PC-9 (cell line): ENCODE results near the gene PLXDC2. TPM values are rescaled to one million over a fixed set of nuclear protein-coding genes. Genes with fewer than 3 reads are reported as not detected.

Source experiments
- BruUV-seq: library from RNA; stranded (reverse); fragments of 400-500 nt; replicated peaks from 2 replicates; lab custom pipeline; 2021; lab: Mats Ljungman, UMichigan
- CTCF ChIA-PET: fragments of 300-600 bp; sonication (Branson Sonifier 250); formaldehyde crosslinking; loops from one replicate; lab custom pipeline; 2022; ENCODE audit warnings: antibody characterized with exemption; lab: Charles Lee
- POLR2A ChIA-PET: fragments of 300-600 bp; sonication (Branson Sonifier 250); formaldehyde crosslinking; loops from one replicate; lab custom pipeline; 2022; ENCODE audit warnings: antibody characterized with exemption; ENCODE audit not compliant: unreplicated experiment; lab: Charles Lee
- DNase-seq, 2 experiments: peaks; one replicate each; pipeline versions ENCODE4 v3.0.0 to v3.0.0-alpha.2; 2015 to 2022; ENCODE audit warnings: mixed read lengths in 1 of 2
- H2AFZ ChIP-seq: fragments of 200-600 bp; sonication (generic); 2 replicates; pipeline ENCODE4 v1.8.1; 2017; ENCODE audit warnings: antibody characterized with exemption
- H3F3A ChIP-seq: fragments of 200-600 bp; sonication (generic); 2 replicates; pipeline ENCODE4 v1.8.1; 2017; ENCODE audit warnings: antibody characterized with exemption, mild to moderate bottlenecking, low read depth; ENCODE audit not compliant: insufficient read depth
- H3K27ac ChIP-seq: fragments of 200-600 bp; sonication (generic); 2 replicates; pipeline ENCODE4 v1.6.1; 2016; ENCODE audit warnings: mixed run types
- H3K27me3 ChIP-seq: fragments of 200-600 bp; sonication (generic); 2 replicates; pipeline ENCODE4 v1.6.1; 2016; ENCODE audit warnings: low read depth, mixed run types; ENCODE audit not compliant: insufficient read depth
- H3K36me3 ChIP-seq: fragments of 200-600 bp; sonication (generic); 2 replicates; pipeline ENCODE4 v1.6.1; 2016; ENCODE audit warnings: low read depth, mixed run types
- H3K4me1 ChIP-seq: fragments of 200-600 bp; sonication (generic); replicated peaks from 2 replicates; pipeline ENCODE4 v1.6.1; 2016; ENCODE audit warnings: mixed run types; ENCODE audit not compliant: insufficient read depth
- H3K4me2 ChIP-seq: fragments of 200-600 bp; sonication (generic); 2 replicates; pipeline ENCODE4 v1.6.1; 2017; ENCODE audit warnings: mixed run types
- H3K4me3 ChIP-seq: fragments of 200-600 bp; sonication (generic); 2 replicates; pipeline ENCODE4 v1.6.1; 2016; ENCODE audit warnings: mixed run types
- H3K79me2 ChIP-seq: fragments of 200-600 bp; sonication (generic); 2 replicates; pipeline ENCODE4 v1.6.1; 2017; ENCODE audit warnings: low read depth, mixed run types
- H3K9me2 ChIP-seq: fragments of 200-600 bp; sonication (generic); 2 replicates; pipeline ENCODE4 v1.8.1; 2017; ENCODE audit warnings: mild to moderate bottlenecking; ENCODE audit not compliant: insufficient read depth
- H3K9me3 ChIP-seq: fragments of 200-600 bp; sonication (generic); 2 replicates; pipeline ENCODE4 v1.8.1; 2016; ENCODE audit warnings: low read depth; ENCODE audit not compliant: insufficient read depth
- H4K20me1 ChIP-seq: fragments of 200-600 bp; sonication (generic); 2 replicates; pipeline ENCODE4 v1.8.1; 2017; ENCODE audit not compliant: insufficient read depth
- EZH2 ChIP-seq: fragments of 200-600 bp; sonication (generic); IDR thresholded peaks from 2 replicates; pipeline ENCODE4 v1.8.0; 2017; ENCODE audit warnings: antibody characterized with exemption, low read depth
- intact Hi-C: fragments of 100-400 bp; cut with micrococcal nuclease; formaldehyde crosslinking; loops from one replicate; pipeline ENCODE4 v1.10.0; 2022; ENCODE audit not compliant: unreplicated experiment
- total RNA-seq: library from RNA; stranded (reverse); gene quantifications from 2 replicates; pipeline ENCODE4 v1.2.3, GENCODE V29; 2021
- TF ChIP-seq, protein P1 (sequence below): fragments of 200-600 bp; sonication (generic); conservative IDR thresholded peaks from 2 replicates; pipeline ENCODE4 v1.6.1; 2017; ENCODE audit warnings: mixed run types, antibody characterized with exemption, mild to moderate bottlenecking, moderate library complexity

The PLXDC2 gene
- total RNA-seq, 1 experiment from 2014 or later: not detected

DNA sequence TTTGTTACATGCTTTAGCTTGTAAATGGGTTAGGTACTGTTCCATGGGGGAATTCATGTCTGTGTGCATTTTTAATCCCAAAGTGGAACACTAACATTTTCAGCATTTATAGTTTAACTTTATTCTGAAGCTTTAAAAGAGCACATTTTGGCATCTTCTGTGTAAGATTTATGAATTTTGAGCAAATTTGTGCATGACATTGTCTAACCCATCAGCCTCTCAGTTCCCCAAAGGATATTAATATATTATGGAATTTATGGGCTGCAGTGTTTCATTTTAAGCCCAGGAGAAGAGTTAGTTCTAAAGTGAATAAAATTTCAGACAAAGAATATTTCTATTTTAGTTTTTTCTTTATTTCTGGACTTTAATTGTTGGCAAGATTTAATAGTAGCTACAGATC, 421.4 kb downstream of the PLXDC2 start:
- ChIA-PET CTCF (no interaction called here), POLR2A (no interaction called here)
- BruUV-seq: no TSS peak
- TF ChIP-seq, protein P1, sequence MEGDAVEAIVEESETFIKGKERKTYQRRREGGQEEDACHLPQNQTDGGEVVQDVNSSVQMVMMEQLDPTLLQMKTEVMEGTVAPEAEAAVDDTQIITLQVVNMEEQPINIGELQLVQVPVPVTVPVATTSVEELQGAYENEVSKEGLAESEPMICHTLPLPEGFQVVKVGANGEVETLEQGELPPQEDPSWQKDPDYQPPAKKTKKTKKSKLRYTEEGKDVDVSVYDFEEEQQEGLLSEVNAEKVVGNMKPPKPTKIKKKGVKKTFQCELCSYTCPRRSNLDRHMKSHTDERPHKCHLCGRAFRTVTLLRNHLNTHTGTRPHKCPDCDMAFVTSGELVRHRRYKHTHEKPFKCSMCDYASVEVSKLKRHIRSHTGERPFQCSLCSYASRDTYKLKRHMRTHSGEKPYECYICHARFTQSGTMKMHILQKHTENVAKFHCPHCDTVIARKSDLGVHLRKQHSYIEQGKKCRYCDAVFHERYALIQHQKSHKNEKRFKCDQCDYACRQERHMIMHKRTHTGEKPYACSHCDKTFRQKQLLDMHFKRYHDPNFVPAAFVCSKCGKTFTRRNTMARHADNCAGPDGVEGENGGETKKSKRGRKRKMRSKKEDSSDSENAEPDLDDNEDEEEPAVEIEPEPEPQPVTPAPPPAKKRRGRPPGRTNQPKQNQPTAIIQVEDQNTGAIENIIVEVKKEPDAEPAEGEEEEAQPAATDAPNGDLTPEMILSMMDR: no peak
- no peak for TF ChIP-seq EZH2
- Histone ChIP-seq H2AFZ (no peak overlapping the region), H3K79me2 (no peaks in the 10 kb centered on the region), H3K36me3 (no peaks in the 10 kb centered on the region), H3F3A (no peaks in the 10 kb centered on the region), H3K4me2 (no peak overlapping the region), H4K20me1 (no peaks in the 10 kb centered on the region), H3K9me2 (no peaks in the 10 kb centered on the region), H3K27ac (no peak overlapping the region), H3K27me3 (peaks cover 6% of the 10 kb centered on the region; the same call in 1 of the 2 replicates), H3K4me3 (no peak overlapping the region), H3K4me1 (no peaks in the 10 kb centered on the region), H3K9me3 (no peaks in the 10 kb centered on the region)
- intact Hi-C loops: no loop called here
- DNase-seq: no peak

DNA sequence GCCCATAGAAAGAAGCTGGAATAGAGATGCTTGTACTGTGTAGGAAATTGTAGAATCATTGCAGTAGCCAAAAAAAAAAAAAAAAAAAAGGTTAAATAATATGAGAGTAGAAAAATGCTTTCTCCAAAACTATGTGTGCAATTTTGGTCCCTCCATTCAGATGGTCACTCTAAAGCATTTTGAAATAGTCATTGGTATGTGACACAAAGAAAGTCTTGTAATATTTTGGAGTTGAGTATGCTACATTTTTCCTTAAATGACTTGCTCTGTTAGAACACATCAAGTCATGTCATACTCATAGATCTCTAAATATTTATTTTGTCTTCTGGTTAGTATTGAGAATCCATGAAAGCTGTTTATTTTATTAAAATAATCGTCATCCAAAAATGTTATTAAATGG, 424.4 kb downstream of the PLXDC2 start:
- Histone ChIP-seq H2AFZ (no peak overlapping the region), H3K9me3 (no peaks in the 10 kb centered on the region), H3K4me3 (no peak overlapping the region), H3K27ac (no peak overlapping the region), H3K4me1 (no peaks in the 10 kb centered on the region), H3K4me2 (no peak overlapping the region), H3K79me2 (no peaks in the 10 kb centered on the region), H3K36me3 (no peaks in the 10 kb centered on the region), H4K20me1 (no peaks in the 10 kb centered on the region), H3K9me2 (no peaks in the 10 kb centered on the region), H3F3A (no peaks in the 10 kb centered on the region), H3K27me3 (no peaks in the 10 kb centered on the region; the same call in 1 of the 2 replicates)
- intact Hi-C loops: no loop called here
- DNase-seq: no peak
- CTCF ChIA-PET: no interaction called here
- BruUV-seq: no TSS peak
- TF ChIP-seq, protein P1: no peak
- no peak for TF ChIP-seq EZH2
- POLR2A ChIA-PET: no interaction called here

DNA sequence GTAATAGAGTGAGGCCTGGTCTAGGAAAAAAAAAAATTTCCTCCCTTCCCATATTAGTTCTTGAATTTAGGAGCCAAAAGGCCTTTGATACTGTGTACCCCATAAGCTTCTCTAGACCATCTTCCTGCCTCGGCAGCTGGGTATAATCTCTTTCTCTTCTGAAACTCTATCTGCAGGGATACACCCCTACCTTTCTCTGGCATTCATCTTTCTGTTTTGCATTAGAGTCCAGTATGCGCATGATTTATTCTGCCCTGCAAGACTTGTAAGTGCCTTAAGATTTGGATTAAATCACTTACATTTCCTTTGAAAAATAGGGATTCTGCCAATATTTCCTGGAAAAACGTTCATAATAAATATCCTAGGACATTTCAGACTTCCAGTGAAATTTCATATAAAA, 431.2 kb downstream of the PLXDC2 start:
- TF ChIP-seq, protein P1: no peak
- no peak for TF ChIP-seq EZH2
- no peaks in the 10 kb centered on the region for H3F3A ChIP-seq
- H3K36me3 ChIP-seq: no peaks in the 10 kb centered on the region
- intact Hi-C loops: no loop called here
- no TSS peak for BruUV-seq
- ChIA-PET POLR2A (no interaction called here), CTCF (no interaction called here)
- no peaks in the 10 kb centered on the region for H3K79me2 ChIP-seq
- H3K9me2 ChIP-seq: no peaks in the 10 kb centered on the region
- no peaks in the 10 kb centered on the region for H4K20me1 ChIP-seq
- no peaks in the 10 kb centered on the region for H3K27me3 ChIP-seq
- no peak for DNase-seq
- H2AFZ ChIP-seq: no peak overlapping the region
- H3K4me1 ChIP-seq: no peaks in the 10 kb centered on the region
- H3K4me3 ChIP-seq: no peak overlapping the region
- H3K27ac ChIP-seq: no peak overlapping the region
- no peaks in the 10 kb centered on the region for H3K9me3 ChIP-seq
- no peak overlapping the region for H3K4me2 ChIP-seq
